SIG-M5 (cell line): ENCODE results near the gene UNK.

ENCODE experiments used
- DNase-seq: peaks from one replicate; lab custom pipeline; 2025; lab: John Stamatoyannopoulos, UW

UNK gene, protein sequence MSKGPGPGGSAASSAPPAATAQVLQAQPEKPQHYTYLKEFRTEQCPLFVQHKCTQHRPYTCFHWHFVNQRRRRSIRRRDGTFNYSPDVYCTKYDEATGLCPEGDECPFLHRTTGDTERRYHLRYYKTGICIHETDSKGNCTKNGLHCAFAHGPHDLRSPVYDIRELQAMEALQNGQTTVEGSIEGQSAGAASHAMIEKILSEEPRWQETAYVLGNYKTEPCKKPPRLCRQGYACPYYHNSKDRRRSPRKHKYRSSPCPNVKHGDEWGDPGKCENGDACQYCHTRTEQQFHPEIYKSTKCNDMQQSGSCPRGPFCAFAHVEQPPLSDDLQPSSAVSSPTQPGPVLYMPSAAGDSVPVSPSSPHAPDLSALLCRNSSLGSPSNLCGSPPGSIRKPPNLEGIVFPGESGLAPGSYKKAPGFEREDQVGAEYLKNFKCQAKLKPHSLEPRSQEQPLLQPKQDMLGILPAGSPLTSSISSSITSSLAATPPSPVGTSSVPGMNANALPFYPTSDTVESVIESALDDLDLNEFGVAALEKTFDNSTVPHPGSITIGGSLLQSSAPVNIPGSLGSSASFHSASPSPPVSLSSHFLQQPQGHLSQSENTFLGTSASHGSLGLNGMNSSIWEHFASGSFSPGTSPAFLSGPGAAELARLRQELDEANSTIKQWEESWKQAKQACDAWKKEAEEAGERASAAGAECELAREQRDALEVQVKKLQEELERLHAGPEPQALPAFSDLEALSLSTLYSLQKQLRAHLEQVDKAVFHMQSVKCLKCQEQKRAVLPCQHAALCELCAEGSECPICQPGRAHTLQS

GRCh38 chr17:75784473-75785015 is at the start of gene UNK:
Gene UNK (plus strand): TSS chr17:75784806. CDS start chr17:75784881, 75 bp downstream.
- peak; percentile 93 for DNase-seq

DNA sequence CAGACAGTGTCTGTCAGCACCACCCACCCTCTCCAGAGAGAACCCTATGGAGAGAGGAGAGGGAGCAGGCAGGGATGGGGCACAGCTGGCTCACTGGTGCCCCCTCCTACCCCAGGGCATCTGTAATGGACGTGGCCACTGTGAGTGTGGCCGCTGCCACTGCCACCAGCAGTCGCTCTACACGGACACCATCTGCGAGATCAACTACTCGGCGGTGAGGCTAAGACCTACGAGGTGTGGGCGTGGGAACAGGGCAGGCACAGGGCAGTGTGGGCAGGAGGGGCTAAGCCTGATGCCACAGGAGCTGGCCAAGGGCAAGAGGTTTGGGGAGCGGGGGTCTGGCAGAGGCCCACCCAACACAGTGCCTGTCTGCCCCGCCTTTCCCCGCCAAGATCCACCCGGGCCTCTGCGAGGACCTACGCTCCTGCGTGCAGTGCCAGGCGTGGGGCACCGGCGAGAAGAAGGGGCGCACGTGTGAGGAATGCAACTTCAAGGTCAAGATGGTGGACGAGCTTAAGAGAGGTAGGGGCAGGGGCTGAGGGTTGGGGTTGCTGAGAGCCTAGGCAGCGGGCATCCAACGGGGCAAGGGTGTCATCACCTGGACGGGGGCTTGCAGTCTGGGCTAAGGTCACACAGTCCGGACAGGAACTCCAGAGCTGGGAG is 48.3 kb upstream of the UNK start:
- DNase-seq, result no peak

GRCh38 chr17:75737133-75737962 is 47.3 kb upstream of the UNK start:
- no peak for DNase-seq

GRCh38 chr17:75738218-75738802 is 46.3 kb upstream of the UNK start:
- DNase-seq, result peak; percentile 37

GRCh38 chr17:75739174-75739573 is 45.4 kb upstream of the UNK start:
- no peak for DNase-seq

DNA sequence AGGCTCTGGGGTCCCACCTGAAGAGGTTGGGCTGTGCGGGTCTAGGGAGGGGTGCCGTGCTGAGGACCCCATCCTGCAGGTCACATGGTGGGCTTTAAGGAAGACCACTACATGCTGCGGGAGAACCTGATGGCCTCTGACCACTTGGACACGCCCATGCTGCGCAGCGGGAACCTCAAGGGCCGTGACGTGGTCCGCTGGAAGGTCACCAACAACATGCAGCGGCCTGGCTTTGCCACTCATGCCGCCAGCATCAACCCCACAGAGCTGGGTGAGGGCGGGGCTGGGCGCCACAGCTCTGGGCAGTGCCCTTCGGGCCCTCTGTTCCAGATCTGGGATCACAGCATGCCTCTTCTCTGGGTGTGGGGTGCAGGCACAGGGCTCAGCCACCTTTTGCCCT is 44.8 kb upstream of the UNK start:
- no peak for DNase-seq

DNA sequence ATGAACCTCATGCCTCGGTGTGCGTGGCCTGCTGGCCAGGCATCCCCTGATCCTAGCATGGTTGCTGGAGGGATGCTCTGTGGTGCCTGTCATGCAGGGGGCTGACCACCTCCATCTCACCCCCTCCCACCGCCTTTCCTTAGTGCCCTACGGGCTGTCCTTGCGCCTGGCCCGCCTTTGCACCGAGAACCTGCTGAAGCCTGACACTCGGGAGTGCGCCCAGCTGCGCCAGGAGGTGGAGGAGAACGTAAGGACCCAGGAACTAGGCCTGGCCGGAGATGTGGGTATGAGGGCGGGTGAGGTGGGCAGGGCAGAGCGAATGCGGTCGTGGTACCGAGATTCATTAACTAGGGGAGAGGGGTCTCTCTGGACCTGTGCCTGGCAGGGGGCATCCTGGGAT is 44.4 kb upstream of the UNK start:
- DNase-seq, result no peak

- DNase-seq, result no peak
Measured at GRCh38 chr17:75740631-75741077, 44.0 kb upstream of the UNK start.

DNA sequence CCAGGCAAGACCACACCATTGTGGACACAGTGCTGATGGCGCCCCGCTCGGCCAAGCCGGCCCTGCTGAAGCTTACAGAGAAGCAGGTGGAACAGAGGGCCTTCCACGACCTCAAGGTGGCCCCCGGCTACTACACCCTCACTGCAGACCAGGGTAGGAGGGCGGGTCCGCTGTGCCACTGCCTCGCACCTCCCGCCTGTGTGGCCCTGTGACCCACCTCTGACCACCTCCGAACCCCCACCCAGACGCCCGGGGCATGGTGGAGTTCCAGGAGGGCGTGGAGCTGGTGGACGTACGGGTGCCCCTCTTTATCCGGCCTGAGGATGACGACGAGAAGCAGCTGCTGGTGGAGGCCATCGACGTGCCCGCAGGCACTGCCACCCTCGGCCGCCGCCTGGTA is 42.3 kb upstream of the UNK start:
- no peak for DNase-seq

DNA sequence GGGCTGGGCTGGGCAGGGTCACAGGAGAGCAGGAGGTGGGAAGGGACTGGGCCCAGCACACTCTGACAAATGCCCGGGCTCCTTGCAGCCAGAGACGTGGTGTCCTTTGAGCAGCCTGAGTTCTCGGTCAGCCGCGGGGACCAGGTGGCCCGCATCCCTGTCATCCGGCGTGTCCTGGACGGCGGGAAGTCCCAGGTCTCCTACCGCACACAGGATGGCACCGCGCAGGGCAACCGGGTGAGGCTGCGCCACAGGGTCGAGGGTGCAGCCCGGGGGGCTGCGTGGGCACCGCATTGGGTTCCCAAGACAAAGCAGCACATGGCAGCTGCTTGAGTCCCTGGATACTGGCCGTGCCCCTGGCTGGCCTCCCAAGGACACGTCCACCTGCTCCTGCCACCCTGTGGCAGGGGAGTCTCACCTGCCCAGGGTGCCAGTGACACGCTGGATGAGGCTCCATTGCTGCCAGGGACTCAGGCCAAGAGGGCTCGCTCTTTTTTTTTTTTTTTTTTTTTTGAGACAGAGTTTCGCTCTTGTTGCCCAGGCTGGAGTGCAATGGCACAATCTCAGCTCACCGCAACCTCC is 40.9 kb upstream of the UNK start:
- DNase-seq, result no peak

DNA sequence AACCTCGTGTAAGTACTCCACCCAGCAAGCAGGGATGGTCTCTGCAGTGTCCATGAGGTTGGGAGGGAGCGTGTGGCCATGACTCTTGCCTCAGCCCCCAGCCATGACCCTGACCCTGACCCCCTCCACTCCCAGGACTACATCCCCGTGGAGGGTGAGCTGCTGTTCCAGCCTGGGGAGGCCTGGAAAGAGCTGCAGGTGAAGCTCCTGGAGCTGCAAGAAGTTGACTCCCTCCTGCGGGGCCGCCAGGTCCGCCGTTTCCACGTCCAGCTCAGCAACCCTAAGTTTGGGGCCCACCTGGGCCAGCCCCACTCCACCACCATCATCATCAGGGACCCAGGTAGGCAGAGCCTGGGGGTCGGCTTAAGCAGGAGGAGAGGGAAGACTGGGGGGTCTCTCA is 35.9 kb upstream of the UNK start:
- DNase-seq, result no peak

DNA sequence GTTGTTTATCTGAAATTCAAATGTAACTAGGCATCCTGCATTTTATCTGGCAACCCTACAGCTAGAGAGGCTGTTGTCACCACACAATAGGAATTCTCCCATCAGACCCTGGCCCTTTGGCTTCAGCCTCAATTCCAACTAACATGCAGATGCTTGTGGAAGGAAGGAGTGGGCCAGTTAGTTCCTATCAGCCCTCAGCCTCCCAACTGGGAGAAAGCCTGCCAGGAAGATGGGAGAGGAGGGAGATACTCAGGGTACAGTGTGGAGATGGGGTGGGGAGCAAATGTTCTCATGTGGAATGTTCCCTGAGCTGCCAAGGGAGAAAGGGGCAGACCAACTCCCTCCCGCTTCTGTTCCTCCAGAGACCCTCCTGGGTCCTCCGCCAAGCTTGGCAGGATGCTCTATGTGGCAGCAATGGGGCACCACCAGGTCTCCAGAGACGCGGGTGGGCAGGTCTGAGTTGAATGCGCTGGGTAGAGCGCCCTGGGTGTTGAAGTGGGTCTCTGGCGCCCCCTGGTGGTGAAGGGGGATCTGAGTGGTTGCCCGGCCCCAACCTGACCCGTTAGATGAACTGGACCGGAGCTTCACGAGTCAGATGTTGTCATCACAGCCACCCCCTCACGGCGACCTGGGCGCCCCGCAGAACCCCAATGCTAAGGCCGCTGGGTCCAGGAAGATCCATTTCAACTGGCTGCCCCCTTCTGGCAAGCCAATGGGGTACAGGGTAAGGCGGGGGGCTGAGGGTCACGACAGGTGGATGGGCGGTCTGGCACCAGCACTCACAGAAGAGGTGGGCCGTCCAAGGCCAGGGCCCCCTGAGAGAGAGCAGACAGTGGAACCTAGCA is 34.8 kb upstream of the UNK start:
- no peak for DNase-seq

DNA sequence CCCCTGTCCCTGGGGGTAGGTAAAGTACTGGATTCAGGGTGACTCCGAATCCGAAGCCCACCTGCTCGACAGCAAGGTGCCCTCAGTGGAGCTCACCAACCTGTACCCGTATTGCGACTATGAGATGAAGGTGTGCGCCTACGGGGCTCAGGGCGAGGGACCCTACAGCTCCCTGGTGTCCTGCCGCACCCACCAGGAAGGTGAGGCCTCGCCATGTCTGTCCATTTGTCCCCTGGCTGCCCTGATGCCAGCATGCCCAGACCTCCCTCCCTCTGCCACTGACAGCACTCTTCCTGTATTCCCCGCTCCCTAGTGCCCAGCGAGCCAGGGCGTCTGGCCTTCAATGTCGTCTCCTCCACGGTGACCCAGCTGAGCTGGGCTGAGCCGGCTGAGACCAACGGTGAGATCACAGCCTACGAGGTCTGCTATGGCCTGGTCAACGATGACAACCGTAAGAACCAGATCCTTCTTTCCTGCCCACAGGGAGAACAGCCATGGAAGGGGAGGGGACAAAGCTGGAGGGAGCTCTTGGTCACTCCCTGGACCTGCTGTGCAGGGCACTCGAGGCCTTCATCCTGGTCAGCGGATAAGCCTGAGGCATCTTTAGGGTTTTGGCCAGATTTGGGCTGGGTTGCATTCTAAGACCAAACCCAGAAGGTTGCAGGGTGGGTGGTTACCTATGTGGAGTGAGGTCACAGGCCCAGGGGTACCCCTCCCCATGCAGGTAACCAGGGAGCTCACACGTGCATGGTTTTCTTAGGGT is 33.8 kb upstream of the UNK start:
- DNase-seq, result no peak

GRCh38 chr17:75751676-75752404 is 32.8 kb upstream of the UNK start:
- DNase-seq, result no peak

- DNase-seq, result no peak
Measured at GRCh38 chr17:75752405-75752709, 32.2 kb upstream of the UNK start.

DNA sequence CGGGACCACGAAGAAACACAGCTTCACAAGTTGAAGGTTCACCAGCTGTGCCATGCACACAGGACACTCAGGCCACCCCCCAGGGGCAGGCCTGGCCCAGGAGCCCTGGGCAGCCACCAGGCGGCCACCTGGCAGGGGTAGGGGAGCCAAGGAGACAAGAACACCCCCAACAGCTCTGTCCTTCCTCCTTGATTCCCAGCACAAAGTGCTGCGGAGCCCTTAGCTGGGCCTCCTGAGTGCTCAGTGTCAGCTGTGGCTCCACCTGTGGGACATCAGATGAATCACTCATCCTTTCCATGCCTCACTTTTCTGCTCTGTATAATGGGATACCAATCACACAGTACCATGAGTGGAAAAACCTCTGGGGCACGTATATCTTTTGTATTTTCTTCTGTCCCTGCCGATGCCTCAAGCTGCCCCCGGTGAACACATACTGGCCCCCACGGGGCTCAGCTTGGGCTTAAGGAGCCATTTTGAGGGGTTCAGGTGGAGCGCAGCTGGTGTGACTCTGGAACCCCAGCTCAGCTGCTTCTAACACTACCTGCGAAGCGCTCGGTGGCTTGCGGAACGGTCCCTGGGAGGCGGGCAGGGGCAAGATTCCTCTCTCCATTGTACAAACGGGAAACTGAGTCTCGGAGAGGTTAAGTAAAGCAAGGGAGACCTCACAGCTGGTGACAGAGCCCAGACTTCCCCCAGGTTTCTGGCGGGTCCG is 31.6 kb upstream of the UNK start:
- no peak for DNase-seq

GRCh38 chr17:75753514-75754377 is 30.9 kb upstream of the UNK start:
- DNase-seq, result no peak
